ENCODE data around the gene SERPINF2. TPM values are rescaled to one million over a fixed set of nuclear protein-coding genes. Genes with fewer than 3 reads are reported as not detected.
A peak's percentile ranks its signal among the peaks of the same experiment; 100 is the strongest.
"Not testable (repeated sequence)": the region's sequence is repeated elsewhere in the genome, so short reads cannot be mapped to it uniquely, and the experiment has no call there.

The SERPINF2 gene
- polyA plus RNA-seq (ENCODE audit: insufficient read length): 1.7 TPM

- DNase-seq: no peak
These were observed at the start of gene SERPINF2 for GRCh38 chr17:1742371-1743087. SERPINF2 (plus strand) TSS chr17:1742871; CDS start chr17:1744996, 2,125 bp downstream.

GRCh38 chr17:1693339-1693738 is 49.3 kb upstream of the SERPINF2 start:
- no peak for DNase-seq

- no peak for DNase-seq
These were observed 47.3 kb upstream of the SERPINF2 start for GRCh38 chr17:1695365-1695764.

- no peak for DNase-seq
These were observed 45.0 kb upstream of the SERPINF2 start for GRCh38 chr17:1697681-1698080.

GRCh38 chr17:1699891-1700290 is 42.8 kb upstream of the SERPINF2 start:
- DNase-seq: not testable (repeated sequence)

GRCh38 chr17:1703063-1703462 is 39.6 kb upstream of the SERPINF2 start:
- DNase-seq: no peak

- no peak for DNase-seq
These were observed 37.7 kb upstream of the SERPINF2 start for GRCh38 chr17:1705004-1705403.

GRCh38 chr17:1707107-1707506 is 35.6 kb upstream of the SERPINF2 start:
- DNase-seq: no peak

- not testable (repeated sequence) for DNase-seq
These were observed 33.8 kb upstream of the SERPINF2 start for GRCh38 chr17:1708791-1709346.

- DNase-seq: no peak
These were observed 33.2 kb upstream of the SERPINF2 start for GRCh38 chr17:1709403-1709951.

GRCh38 chr17:1709971-1710806 is 32.5 kb upstream of the SERPINF2 start, which contains the start of gene TLCD2:
TLCD2 (minus strand) TSS chr17:1710377; CDS start chr17:1710242, 135 bp downstream.
- DNase-seq: peak; percentile 64

GRCh38 chr17:1710807-1711553 is 31.7 kb upstream of the SERPINF2 start:
- DNase-seq: no peak

GRCh38 chr17:1711804-1712203 is 30.9 kb upstream of the SERPINF2 start:
- no peak for DNase-seq

- no peak for DNase-seq
These were observed 30.4 kb upstream of the SERPINF2 start for GRCh38 chr17:1712271-1712670.

GRCh38 chr17:1713160-1713877 is 29.4 kb upstream of the SERPINF2 start:
- no peak for DNase-seq

- peak; percentile 36 for DNase-seq
These were observed 28.7 kb upstream of the SERPINF2 start for GRCh38 chr17:1713878-1714426.

GRCh38 chr17:1714427-1714979 is 28.2 kb upstream of the SERPINF2 start:
- peak; percentile 94 for DNase-seq

GRCh38 chr17:1714980-1715802 is 27.5 kb upstream of the SERPINF2 start:
- peak; percentile 89 for DNase-seq

GRCh38 chr17:1715803-1716075 is 26.9 kb upstream of the SERPINF2 start:
- no peak for DNase-seq
